Measurements from ENCODE around the gene SMIM43.

Gene SMIM43

GRCh38 chr4:121764303-121764701 is 662 bp downstream of the SMIM43 start:
- no peak for ATAC-seq
- TF ChIP-seq ZNF565 (CRISPR knock-in tag; conservative IDR thresholded peaks at IDR 0.05; ENCODE audit: low read depth) (no peak), TOX (CRISPR knock-in tag; IDR thresholded peaks at IDR 0.05; ENCODE audit: borderline replicate concordance) (no peak), CSRNP3 (CRISPR knock-in tag; IDR thresholded peaks at IDR 0.05) (no peak), PATZ1 (CRISPR knock-in tag; IDR thresholded peaks at IDR 0.05; ENCODE audit: borderline replicate concordance) (no peak), GLIS3 (CRISPR knock-in tag; IDR thresholded peaks at IDR 0.05) (no peak), ZC3H10 (CRISPR knock-in tag; IDR thresholded peaks at IDR 0.05) (no peak), OSR1 (CRISPR knock-in tag; IDR thresholded peaks at IDR 0.05) (no peak), POU6F1 (CRISPR knock-in tag; IDR thresholded peaks at IDR 0.05; ENCODE audit: borderline replicate concordance, low read depth) (no peak), TSHZ2 (CRISPR knock-in tag; IDR thresholded peaks at IDR 0.05) (no peak), RARB (CRISPR knock-in tag; IDR thresholded peaks at IDR 0.05) (no peak), TCF4 (CRISPR knock-in tag; IDR thresholded peaks at IDR 0.05; ENCODE audit: borderline replicate concordance) (no peak), ISL1 (CRISPR knock-in tag; IDR thresholded peaks at IDR 0.05) (no peak), ZFP30 (CRISPR knock-in tag; IDR thresholded peaks at IDR 0.05) (no peak), ARNTL (CRISPR knock-in tag; IDR thresholded peaks at IDR 0.05; ENCODE audit: borderline replicate concordance, low read depth) (no peak), ZNF8 (CRISPR knock-in tag; IDR thresholded peaks at IDR 0.05) (no peak), ESRRG (CRISPR knock-in tag; IDR thresholded peaks at IDR 0.05) (no peak)

GRCh38 chr4:121760205-121760604 is 4.8 kb downstream of the SMIM43 start:
- no peak for TF ChIP-seq OSR1 (CRISPR knock-in tag; IDR thresholded peaks at IDR 0.05)
- no peak for TF ChIP-seq PPARA (CRISPR knock-in tag; IDR thresholded peaks at IDR 0.05; ENCODE audit: borderline replicate concordance)
- no peak for TF ChIP-seq ZFP3 (CRISPR knock-in tag; IDR thresholded peaks at IDR 0.05)
- no peak for TF ChIP-seq CSRNP3 (CRISPR knock-in tag; IDR thresholded peaks at IDR 0.05)
- TF ChIP-seq BACH2 (CRISPR knock-in tag; IDR thresholded peaks at IDR 0.05; ENCODE audit: borderline replicate concordance), result no peak
- TF ChIP-seq RARB (CRISPR knock-in tag; IDR thresholded peaks at IDR 0.05), result no peak
- no peak for TF ChIP-seq TOX (CRISPR knock-in tag; IDR thresholded peaks at IDR 0.05; ENCODE audit: borderline replicate concordance)
- no peak for TF ChIP-seq ZNF70 (CRISPR knock-in tag; IDR thresholded peaks at IDR 0.05)
- TF ChIP-seq CREB5 (CRISPR knock-in tag; IDR thresholded peaks at IDR 0.05; ENCODE audit: low read depth), result no peak
- no peak for TF ChIP-seq ZFP30 (CRISPR knock-in tag; IDR thresholded peaks at IDR 0.05)
- no peak for TF ChIP-seq POU6F1 (CRISPR knock-in tag; IDR thresholded peaks at IDR 0.05; ENCODE audit: borderline replicate concordance, low read depth)
- TF ChIP-seq CSDC2 (CRISPR knock-in tag; IDR thresholded peaks at IDR 0.05), result no peak
- TF ChIP-seq ARNTL (CRISPR knock-in tag; IDR thresholded peaks at IDR 0.05; ENCODE audit: borderline replicate concordance, low read depth), result no peak
- no peak for TF ChIP-seq ZNF565 (CRISPR knock-in tag; conservative IDR thresholded peaks at IDR 0.05; ENCODE audit: low read depth)
- no peak for TF ChIP-seq SNAI2 (CRISPR knock-in tag; IDR thresholded peaks at IDR 0.05)
- TF ChIP-seq TCF4 (CRISPR knock-in tag; IDR thresholded peaks at IDR 0.05; ENCODE audit: borderline replicate concordance), result no peak
- no peak for ATAC-seq

Data from SK-N-SH treated with all-trans-retinoic acid at 6 μM for 48 hours (cell line).